ES-I3 (cell line): ENCODE measurements around the gene INVS.
"Not testable (repeated sequence)": the region's sequence is repeated elsewhere in the genome, so short reads cannot be mapped to it uniquely, and the experiment has no call there.

Experiments
- H3K36me3 ChIP-seq: 2 replicates; pipeline ENCODE4 v1.6.1; 2013; ENCODE audit warnings: mild to moderate bottlenecking, low read length, control low read depth, moderate library complexity; ENCODE audit not compliant: insufficient read depth
- H3K4me1 ChIP-seq: 2 replicates; pipeline ENCODE4 v1.6.1; 2013; ENCODE audit warnings: mild to moderate bottlenecking, control low read depth, low read length; ENCODE audit not compliant: insufficient read depth
- H3K9ac ChIP-seq: 2 replicates; pipeline ENCODE4 v1.6.1; 2013; ENCODE audit warnings: low read depth, mild to moderate bottlenecking, low read length, moderate library complexity
- H3K9me3 ChIP-seq: 2 replicates; pipeline ENCODE4 v1.6.1; 2013; ENCODE audit warnings: mild to moderate bottlenecking, low read length, moderate library complexity; ENCODE audit not compliant: control insufficient read depth, insufficient read depth

INVS gene

GRCh38 chr9:100125236-100125635, 26.2 kb downstream of the INVS start:
- H3K9ac ChIP-seq: no peak overlapping the region
- H3K9me3 ChIP-seq: no peaks in the 10 kb centered on the region
- H3K36me3 ChIP-seq: no peaks in the 10 kb centered on the region
- H3K4me1 ChIP-seq: peaks cover 3% of the 10 kb centered on the region; the same call in 1 of the 2 replicates

- Histone ChIP-seq H3K4me1 (peaks cover 3% of the 10 kb centered on the region; the same call in 1 of the 2 replicates), H3K36me3 (no peaks in the 10 kb centered on the region), H3K9me3 (no peaks in the 10 kb centered on the region), H3K9ac (no peak overlapping the region)
Observed at GRCh38 chr9:100125910-100126309, 26.9 kb downstream of the INVS start.

GRCh38 chr9:100126423-100126822, 27.4 kb downstream of the INVS start:
- Histone ChIP-seq H3K9me3 (no peaks in the 10 kb centered on the region), H3K9ac (no peak overlapping the region), H3K4me1 (peaks cover 3% of the 10 kb centered on the region; the same call in 1 of the 2 replicates), H3K36me3 (no peaks in the 10 kb centered on the region)

GRCh38 chr9:100129772-100130171, 30.7 kb downstream of the INVS start:
- Histone ChIP-seq H3K9ac (no peak overlapping the region), H3K36me3 (0 out of 2 replicates have a peak, but pooled peaks cover 2% of the 10 kb centered on the region), H3K9me3 (no peaks in the 10 kb centered on the region), H3K4me1 (peaks cover 3% of the 10 kb centered on the region; the same call in 1 of the 2 replicates)

- no peak overlapping the region for H3K9ac ChIP-seq
Observed at GRCh38 chr9:100131216-100131615, 32.2 kb downstream of the INVS start.

GRCh38 chr9:100131875-100132430, 32.9 kb downstream of the INVS start:
- Histone ChIP-seq H3K9ac (no peak overlapping the region), H3K4me1 (peaks cover 3% of the 10 kb centered on the region; the same call in 1 of the 2 replicates), H3K9me3 (no peaks in the 10 kb centered on the region), H3K36me3 (0 out of 2 replicates have a peak, but pooled peaks cover 2% of the 10 kb centered on the region)

More at GRCh38 chr9:100131216-100131615, 32.2 kb downstream of the INVS start:
- peaks cover 3% of the 10 kb centered on the region; the same call in 1 of the 2 replicates for H3K4me1 ChIP-seq
- no peaks in the 10 kb centered on the region for H3K9me3 ChIP-seq
- H3K36me3 ChIP-seq: 0 out of 2 replicates have a peak, but pooled peaks cover 2% of the 10 kb centered on the region

- H3K9me3 ChIP-seq: no peaks in the 10 kb centered on the region
- peaks cover 2% of the 10 kb centered on the region for H3K4me1 ChIP-seq
- H3K36me3 ChIP-seq: 0 out of 2 replicates have a peak, but pooled peaks cover 2% of the 10 kb centered on the region
- H3K9ac ChIP-seq: no peak overlapping the region
Observed at GRCh38 chr9:100134731-100135130, 35.7 kb downstream of the INVS start.

- H3K36me3 ChIP-seq, H3K4me1 ChIP-seq, H3K9me3 ChIP-seq, H3K9ac ChIP-seq: not testable (repeated sequence)
Observed at GRCh38 chr9:100136799-100137198, 37.8 kb downstream of the INVS start.

- not testable (repeated sequence) for H3K4me1 ChIP-seq, H3K36me3 ChIP-seq, H3K9me3 ChIP-seq, H3K9ac ChIP-seq
Observed at GRCh38 chr9:100140303-100140702, 41.3 kb downstream of the INVS start.

GRCh38 chr9:100141862-100142261, 42.8 kb downstream of the INVS start:
- not testable (repeated sequence) for H3K9me3 ChIP-seq, H3K4me1 ChIP-seq, H3K9ac ChIP-seq, H3K36me3 ChIP-seq

GRCh38 chr9:100145167-100145934, 46.3 kb downstream of the INVS start:
- Histone ChIP-seq H3K4me1 (peaks cover 15% of the 10 kb centered on the region), H3K9ac (peak overlapping the region; percentile 65)
- not testable (repeated sequence) for H3K36me3 ChIP-seq, H3K9me3 ChIP-seq

GRCh38 chr9:100145976-100146375, 46.9 kb downstream of the INVS start:
- H3K36me3 ChIP-seq, H3K9me3 ChIP-seq: not testable (repeated sequence)
- H3K4me1 ChIP-seq: peaks cover 15% of the 10 kb centered on the region
- peak overlapping the region; percentile 65 for H3K9ac ChIP-seq

- no peaks in the 10 kb centered on the region for H3K9me3 ChIP-seq
- H3K36me3 ChIP-seq: no peaks in the 10 kb centered on the region
- no peak overlapping the region for H3K9ac ChIP-seq
- peaks cover 15% of the 10 kb centered on the region; the same call in 1 of the 2 replicates for H3K4me1 ChIP-seq
Observed at GRCh38 chr9:100150214-100150613, 51.2 kb downstream of the INVS start.

- Histone ChIP-seq H3K36me3 (no peaks in the 10 kb centered on the region), H3K9me3 (no peaks in the 10 kb centered on the region), H3K4me1 (no peaks in the 10 kb centered on the region), H3K9ac (no peak overlapping the region)
Observed at GRCh38 chr9:100160021-100160420, 61.0 kb downstream of the INVS start.

- no peaks in the 10 kb centered on the region for H3K4me1 ChIP-seq
- no peaks in the 10 kb centered on the region for H3K9me3 ChIP-seq
- no peak overlapping the region for H3K9ac ChIP-seq
- H3K36me3 ChIP-seq: no peaks in the 10 kb centered on the region
Observed at GRCh38 chr9:100167176-100167575, 68.1 kb downstream of the INVS start.
